Measurements from ENCODE around the gene SOHLH2. TPM values are rescaled to one million over a fixed set of nuclear protein-coding genes. Genes with fewer than 3 reads are reported as not detected.
A peak's percentile ranks its signal among the peaks of the same experiment; 100 is the strongest.

Gene SOHLH2
- total RNA-seq, 1 donor from 2014 or later: 4.9 TPM

- no peak for FAIRE-seq
Observed at GRCh38 chr13:36190771-36191170, 23.6 kb downstream of the SOHLH2 start.

GRCh38 chr13:36188441-36188840, 25.9 kb downstream of the SOHLH2 start:
- DNase-seq (ENCODE audit: low spot score in 2 of 2): no peak
- no peak for FAIRE-seq

More at GRCh38 chr13:36190771-36191170, 23.6 kb downstream of the SOHLH2 start:
- DNase-seq (ENCODE audit: low spot score in 2 of 2): no peak

GRCh38 chr13:36183901-36184300, 30.5 kb downstream of the SOHLH2 start:
- FAIRE-seq (no peak), DNase-seq (ENCODE audit: low spot score in 2 of 2) (no peak)

- FAIRE-seq (no peak), DNase-seq (ENCODE audit: low spot score in 2 of 2) (no peak)
Observed at GRCh38 chr13:36175621-36176020, 38.7 kb downstream of the SOHLH2 start.

GRCh38 chr13:36174923-36175322, 39.4 kb downstream of the SOHLH2 start:
- FAIRE-seq: no peak
- no peak for DNase-seq (ENCODE audit: low spot score in 2 of 2)

- DNase-seq (ENCODE audit: low spot score in 2 of 2) (no peak), FAIRE-seq (no peak)
Observed at GRCh38 chr13:36173571-36174322, 40.6 kb downstream of the SOHLH2 start.

GRCh38 chr13:36166046-36166445, 48.3 kb downstream of the SOHLH2 start:
- no peak for FAIRE-seq
- DNase-seq (ENCODE audit: low spot score in 2 of 2): no peak

GRCh38 chr13:36163809-36164308, 50.5 kb downstream of the SOHLH2 start:
- FAIRE-seq (no peak), DNase-seq (ENCODE audit: low spot score in 2 of 2) (no peak)

- FAIRE-seq (no peak), DNase-seq (ENCODE audit: low spot score in 2 of 2) (no peak)
Observed at GRCh38 chr13:36163286-36163685, 51.1 kb downstream of the SOHLH2 start.

- FAIRE-seq: no peak
- no peak for DNase-seq (ENCODE audit: low spot score in 2 of 2)
Observed at GRCh38 chr13:36160297-36160696, 54.1 kb downstream of the SOHLH2 start.

GRCh38 chr13:36158611-36159010, 55.7 kb downstream of the SOHLH2 start:
- DNase-seq (ENCODE audit: low spot score in 2 of 2) (no peak), FAIRE-seq (no peak)

GRCh38 chr13:36157480-36157879, 56.9 kb downstream of the SOHLH2 start:
- DNase-seq (ENCODE audit: low spot score in 2 of 2) (no peak), FAIRE-seq (no peak)

- DNase-seq (ENCODE audit: low spot score in 2 of 2) (peak in 1 of 2 donors; percentile 41), FAIRE-seq (no peak)
Observed at GRCh38 chr13:36154567-36155291, 59.6 kb downstream of the SOHLH2 start.

- DNase-seq (ENCODE audit: low spot score in 2 of 2): no peak
- FAIRE-seq: no peak
Observed at GRCh38 chr13:36151591-36151990, 62.8 kb downstream of the SOHLH2 start.

GRCh38 chr13:36148446-36148845, 65.9 kb downstream of the SOHLH2 start:
- no peak for FAIRE-seq
- no peak for DNase-seq (ENCODE audit: low spot score in 2 of 2)

GRCh38 chr13:36147330-36147729, 67.0 kb downstream of the SOHLH2 start:
- no peak for FAIRE-seq
- no peak for DNase-seq (ENCODE audit: low spot score in 2 of 2)

GRCh38 chr13:36146511-36147269, 67.7 kb downstream of the SOHLH2 start:
- DNase-seq (ENCODE audit: low spot score in 2 of 2): no peak
- FAIRE-seq: no peak

- FAIRE-seq (no peak), DNase-seq (ENCODE audit: low spot score in 2 of 2) (no peak)
Observed at GRCh38 chr13:36143738-36144137, 70.6 kb downstream of the SOHLH2 start.

GRCh38 chr13:36142735-36143134, 71.6 kb downstream of the SOHLH2 start:
- FAIRE-seq (no peak), DNase-seq (ENCODE audit: low spot score in 2 of 2) (no peak)

- DNase-seq (ENCODE audit: low spot score in 2 of 2): no peak
- FAIRE-seq: no peak
Observed at GRCh38 chr13:36135876-36136275, 78.5 kb downstream of the SOHLH2 start.

GRCh38 chr13:36134632-36135031, 79.7 kb downstream of the SOHLH2 start:
- DNase-seq (ENCODE audit: low spot score in 2 of 2) (no peak), FAIRE-seq (no peak)
